Hepatocyte (in vitro differentiated cells): ENCODE measurements around the gene BTD.

ENCODE experiments used
- EZH2 ChIP-seq: fragments of 200-600 bp; sonication (generic); IDR thresholded peaks from 2 replicates; pipeline ENCODE4 v1.6.1; 2016; ENCODE audit warnings: antibody characterized with exemption, mild to moderate bottlenecking, borderline replicate concordance
- TF ChIP-seq, protein P1 (sequence below): fragments of 200-600 bp; sonication (generic); IDR thresholded peaks from 2 replicates; pipeline ENCODE4 v1.5.1; 2016; ENCODE audit warnings: antibody characterized with exemption, mild to moderate bottlenecking; ENCODE audit not compliant: poor library complexity

DNA sequence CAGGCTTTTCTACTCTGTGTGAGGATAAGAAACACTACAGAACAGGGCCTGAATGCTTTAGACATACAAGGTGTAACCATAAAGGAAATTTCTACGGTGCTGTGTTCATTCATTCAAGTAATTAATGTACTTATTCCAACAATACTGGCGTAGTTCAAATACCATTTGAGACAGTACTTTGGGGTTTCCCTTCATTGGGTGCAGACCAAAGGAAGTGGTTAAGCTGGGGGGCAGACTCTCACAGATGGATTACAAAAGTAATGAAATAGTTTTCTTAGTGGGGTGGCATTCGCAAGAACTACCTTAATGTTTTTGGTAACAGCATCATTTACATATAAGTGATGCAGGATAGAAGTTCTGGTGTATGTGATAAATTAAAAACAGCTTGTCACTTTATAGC, 65.9 kb downstream of the BTD start:
- no peak for TF ChIP-seq EZH2
- TF ChIP-seq, protein P1, sequence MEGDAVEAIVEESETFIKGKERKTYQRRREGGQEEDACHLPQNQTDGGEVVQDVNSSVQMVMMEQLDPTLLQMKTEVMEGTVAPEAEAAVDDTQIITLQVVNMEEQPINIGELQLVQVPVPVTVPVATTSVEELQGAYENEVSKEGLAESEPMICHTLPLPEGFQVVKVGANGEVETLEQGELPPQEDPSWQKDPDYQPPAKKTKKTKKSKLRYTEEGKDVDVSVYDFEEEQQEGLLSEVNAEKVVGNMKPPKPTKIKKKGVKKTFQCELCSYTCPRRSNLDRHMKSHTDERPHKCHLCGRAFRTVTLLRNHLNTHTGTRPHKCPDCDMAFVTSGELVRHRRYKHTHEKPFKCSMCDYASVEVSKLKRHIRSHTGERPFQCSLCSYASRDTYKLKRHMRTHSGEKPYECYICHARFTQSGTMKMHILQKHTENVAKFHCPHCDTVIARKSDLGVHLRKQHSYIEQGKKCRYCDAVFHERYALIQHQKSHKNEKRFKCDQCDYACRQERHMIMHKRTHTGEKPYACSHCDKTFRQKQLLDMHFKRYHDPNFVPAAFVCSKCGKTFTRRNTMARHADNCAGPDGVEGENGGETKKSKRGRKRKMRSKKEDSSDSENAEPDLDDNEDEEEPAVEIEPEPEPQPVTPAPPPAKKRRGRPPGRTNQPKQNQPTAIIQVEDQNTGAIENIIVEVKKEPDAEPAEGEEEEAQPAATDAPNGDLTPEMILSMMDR = no peak
